ENCODE data around the gene SETDB1. TPM values are rescaled to one million over a fixed set of nuclear protein-coding genes. Genes with fewer than 3 reads are reported as not detected.
"Not testable (repeated sequence)": the region's sequence is repeated elsewhere in the genome, so short reads cannot be mapped to it uniquely, and the experiment has no call there.

Gene SETDB1
- total RNA-seq = 10 to 100 TPM; 25.0 to 61.9 (median 38.5) TPM

DNA sequence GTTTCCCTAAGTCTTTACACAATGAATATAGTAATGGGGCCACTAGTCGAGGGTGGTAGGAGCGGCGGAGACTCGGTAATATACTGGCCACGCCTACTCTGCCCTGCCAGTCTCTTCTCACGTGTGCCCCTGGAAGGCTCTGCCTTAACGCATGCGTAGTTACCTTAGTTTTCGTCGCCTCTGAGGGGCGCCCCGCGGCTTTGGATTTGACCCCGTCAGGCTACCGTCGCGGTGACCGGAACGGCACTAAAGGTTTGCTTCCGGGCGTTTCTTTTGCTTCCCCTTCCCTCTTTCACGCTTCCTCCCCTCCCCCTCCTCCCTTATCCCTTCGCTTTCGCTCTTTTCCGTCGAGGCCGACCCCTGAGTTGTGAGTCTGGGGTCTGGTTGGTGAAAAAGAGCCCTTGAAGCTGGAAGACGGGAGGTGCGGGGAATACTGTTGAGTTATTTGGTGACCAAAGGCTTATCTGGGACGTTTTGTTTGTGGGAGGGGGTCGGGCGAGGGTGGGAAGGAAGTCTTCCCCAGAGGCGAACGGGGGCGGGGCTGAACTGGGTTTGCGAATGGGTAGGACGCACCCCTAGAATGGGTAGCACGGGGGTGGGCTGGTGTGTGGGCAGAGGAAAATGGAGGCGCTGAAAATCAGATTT, at the start of gene SETDB1:
TSS of gene SETDB1 (plus strand) at position 267 of the 645 bp plus-strand sequence. CDS start 1,352 bp downstream, outside the sequence.
- peak within 1 kb of the TSS; percentile 73 for H3K4me3 ChIP-seq
- H3K4me1 ChIP-seq = peaks cover 25% of the 10 kb centered on the region
- peaks cover 37% of the 10 kb centered on the region for H3K36me3 ChIP-seq
- under 1% methylated on average over 39 of the region's 39 CpGs for WGBS
- no peaks in the 10 kb centered on the region for H3K9me3 ChIP-seq
- TF ChIP-seq POLR2A (IDR thresholded peaks at IDR 0.05) = peak in 1 of 2 donors; percentile 21
- TF ChIP-seq POLR2AphosphoS5 (IDR thresholded peaks at IDR 0.05) = peak in 2 of 3 donors; percentile 56 to 89
- TF ChIP-seq, protein P1, sequence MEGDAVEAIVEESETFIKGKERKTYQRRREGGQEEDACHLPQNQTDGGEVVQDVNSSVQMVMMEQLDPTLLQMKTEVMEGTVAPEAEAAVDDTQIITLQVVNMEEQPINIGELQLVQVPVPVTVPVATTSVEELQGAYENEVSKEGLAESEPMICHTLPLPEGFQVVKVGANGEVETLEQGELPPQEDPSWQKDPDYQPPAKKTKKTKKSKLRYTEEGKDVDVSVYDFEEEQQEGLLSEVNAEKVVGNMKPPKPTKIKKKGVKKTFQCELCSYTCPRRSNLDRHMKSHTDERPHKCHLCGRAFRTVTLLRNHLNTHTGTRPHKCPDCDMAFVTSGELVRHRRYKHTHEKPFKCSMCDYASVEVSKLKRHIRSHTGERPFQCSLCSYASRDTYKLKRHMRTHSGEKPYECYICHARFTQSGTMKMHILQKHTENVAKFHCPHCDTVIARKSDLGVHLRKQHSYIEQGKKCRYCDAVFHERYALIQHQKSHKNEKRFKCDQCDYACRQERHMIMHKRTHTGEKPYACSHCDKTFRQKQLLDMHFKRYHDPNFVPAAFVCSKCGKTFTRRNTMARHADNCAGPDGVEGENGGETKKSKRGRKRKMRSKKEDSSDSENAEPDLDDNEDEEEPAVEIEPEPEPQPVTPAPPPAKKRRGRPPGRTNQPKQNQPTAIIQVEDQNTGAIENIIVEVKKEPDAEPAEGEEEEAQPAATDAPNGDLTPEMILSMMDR (IDR thresholded peaks at IDR 0.05) = no peak
- TF ChIP-seq EP300 (IDR thresholded peaks at IDR 0.05) = no peak
- DNase-seq (ENCODE audit: low spot score in 2 of 2) = peak; percentile 96 to 97
- peak within 1 kb of the TSS; percentile 86 for H3K27ac ChIP-seq
- no peaks in the 10 kb centered on the region for H3K27me3 ChIP-seq

- WGBS = 98% methylated on average over 2 of the region's 2 CpGs
- not testable (repeated sequence) for H3K27me3 ChIP-seq; H3K36me3 ChIP-seq; H3K27ac ChIP-seq; H3K4me3 ChIP-seq; H3K9me3 ChIP-seq; DNase-seq (ENCODE audit: low spot score in 2 of 2)
- H3K4me1 ChIP-seq = peaks cover 18% of the 10 kb centered on the region
Measured at GRCh38 chr1:150878931-150879330, 47.2 kb upstream of the SETDB1 start.

DNA sequence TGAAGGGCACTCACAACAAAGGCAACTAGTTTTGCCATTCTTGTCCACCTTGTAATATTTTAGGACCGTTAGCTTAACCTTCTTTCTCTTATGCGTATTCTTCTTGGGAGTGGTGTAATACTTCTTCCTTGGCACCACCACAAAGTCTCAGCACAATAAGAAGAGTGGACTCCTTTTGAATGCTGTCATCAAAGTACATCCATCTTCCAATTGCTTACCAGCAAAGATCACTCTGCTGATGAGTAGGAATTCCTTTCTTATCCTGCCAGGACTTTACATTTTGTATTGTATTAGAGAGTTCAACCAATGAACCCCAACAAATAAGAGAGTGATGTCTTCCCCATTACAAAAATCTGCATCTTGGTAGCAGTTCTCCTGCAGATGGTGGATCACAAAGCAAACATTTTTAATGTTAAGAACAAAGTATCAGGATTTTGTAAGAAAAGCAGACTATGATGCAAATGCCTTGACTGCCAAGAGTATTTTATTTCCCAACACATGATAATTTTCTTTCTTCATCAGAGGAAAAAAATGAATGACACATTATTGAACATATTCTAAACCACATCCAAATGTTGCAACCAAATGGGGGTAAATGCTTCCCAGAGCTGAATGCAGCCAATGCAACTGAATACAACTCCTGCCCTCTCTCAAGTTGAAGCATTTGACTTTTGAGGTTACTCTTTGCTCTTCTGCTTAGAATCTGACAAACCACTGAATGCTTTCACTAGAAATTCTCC, 44.7 kb upstream of the SETDB1 start:
- peak overlapping the region; percentile 84 for H3K27ac ChIP-seq
- WGBS = 54% methylated on average over 2 of the region's 2 CpGs
- DNase-seq (ENCODE audit: low spot score in 2 of 2) = no peak
- peaks cover 12% of the 10 kb centered on the region for H3K4me1 ChIP-seq
- TF ChIP-seq POLR2AphosphoS5 (IDR thresholded peaks at IDR 0.05) = peak in 2 of 3 donors; percentile 56 to 82
- TF ChIP-seq, protein P1 (IDR thresholded peaks at IDR 0.05) = no peak
- TF ChIP-seq EP300 (IDR thresholded peaks at IDR 0.05) = no peak
- TF ChIP-seq POLR2A (IDR thresholded peaks at IDR 0.05) = no peak
- H3K27me3 ChIP-seq = no peaks in the 10 kb centered on the region
- H3K9me3 ChIP-seq = no peaks in the 10 kb centered on the region
- H3K36me3 ChIP-seq = no peaks in the 10 kb centered on the region
- H3K4me3 ChIP-seq = no peak overlapping the region

DNA sequence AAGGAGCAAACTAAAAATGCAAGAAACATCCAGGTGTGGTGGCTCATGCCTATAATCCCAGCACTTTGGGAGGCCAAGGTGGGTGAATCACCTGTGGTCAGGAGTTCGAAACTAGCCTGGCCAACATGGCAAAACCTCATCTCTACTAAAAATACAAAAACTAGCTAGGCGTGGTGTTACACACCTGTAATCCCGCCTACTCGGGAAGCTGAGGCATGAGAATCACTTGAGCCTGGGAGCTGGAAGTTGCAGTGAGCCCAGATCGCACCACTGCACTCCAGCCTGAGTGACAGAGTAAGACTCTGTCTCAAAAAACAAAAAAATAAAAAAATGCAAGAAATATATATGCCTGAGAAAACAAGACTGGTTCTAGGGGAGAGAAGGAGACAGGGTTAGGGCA, 43.0 kb upstream of the SETDB1 start:
- H3K4me1 ChIP-seq; H3K27me3 ChIP-seq; H3K36me3 ChIP-seq; H3K9me3 ChIP-seq; H3K4me3 ChIP-seq; DNase-seq (ENCODE audit: low spot score in 2 of 2): not testable (repeated sequence)
- WGBS = 90% methylated on average over 5 of the region's 5 CpGs
- peak overlapping the region; percentile 84 for H3K27ac ChIP-seq

DNA sequence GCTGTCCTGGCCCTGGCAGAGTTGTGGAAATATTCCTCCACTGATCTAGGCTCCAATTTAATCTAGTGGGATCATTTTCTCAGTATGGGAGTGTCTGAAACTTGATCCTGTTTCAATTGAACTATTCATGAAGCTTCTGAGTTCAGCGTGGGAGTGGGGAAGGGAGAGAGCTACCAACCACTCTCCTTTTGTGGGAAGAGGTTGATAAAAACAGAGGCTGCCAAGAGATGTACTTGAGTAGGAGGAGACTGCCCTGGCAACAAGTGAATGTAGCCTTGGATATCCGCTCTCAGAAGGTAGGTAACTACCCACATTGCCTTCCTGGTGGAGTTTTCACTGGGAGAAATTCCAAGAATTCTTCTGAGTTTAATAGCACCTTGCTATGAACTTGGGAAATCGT, 39.1 kb upstream of the SETDB1 start, which contains the start of gene CTXND2:
TSS of gene CTXND2 (plus strand) at position 119 of the 400 bp plus-strand sequence. CDS start 25,179 bp downstream, outside the sequence.
- H3K27me3 ChIP-seq = no peaks in the 10 kb centered on the region
- no peak within 1 kb of the TSS for H3K27ac ChIP-seq
- H3K4me1 ChIP-seq = peaks cover 5% of the 10 kb centered on the region
- no peak for DNase-seq (ENCODE audit: low spot score in 2 of 2)
- no peak for TF ChIP-seq POLR2A (IDR thresholded peaks at IDR 0.05)
- no peak for TF ChIP-seq EP300 (IDR thresholded peaks at IDR 0.05)
- TF ChIP-seq, protein P1 (IDR thresholded peaks at IDR 0.05) = no peak
- TF ChIP-seq POLR2AphosphoS5 (IDR thresholded peaks at IDR 0.05) = no peak
- 40% methylated on average over 3 of the region's 3 CpGs for WGBS
- no peaks in the 10 kb centered on the region for H3K36me3 ChIP-seq
- H3K4me3 ChIP-seq = no peak within 1 kb of the TSS
- no peaks in the 10 kb centered on the region for H3K9me3 ChIP-seq

DNA sequence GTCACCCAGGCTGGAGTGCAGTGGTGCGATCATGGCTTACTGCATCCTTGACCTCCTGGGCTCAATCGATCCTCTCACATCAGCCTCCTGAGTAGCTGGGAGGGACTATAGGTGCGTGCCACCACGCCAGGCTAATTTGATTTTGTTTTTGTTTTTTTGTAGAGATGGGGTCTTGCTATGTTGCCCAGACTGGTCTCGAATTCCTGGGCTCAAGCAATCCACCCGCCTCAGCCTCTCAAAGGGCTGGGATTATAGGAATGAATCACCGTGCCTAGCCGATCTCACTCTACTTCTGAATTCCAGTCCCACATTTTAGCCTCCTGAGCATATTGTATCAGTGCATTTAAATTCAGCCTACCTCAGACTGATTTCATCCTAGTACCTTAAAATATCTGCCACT, 37.4 kb upstream of the SETDB1 start:
- no peak for TF ChIP-seq POLR2AphosphoS5 (IDR thresholded peaks at IDR 0.05)
- no peak for TF ChIP-seq POLR2A (IDR thresholded peaks at IDR 0.05)
- TF ChIP-seq, protein P1 (IDR thresholded peaks at IDR 0.05) = no peak
- TF ChIP-seq EP300 (IDR thresholded peaks at IDR 0.05) = no peak
- Histone ChIP-seq H3K27me3 (no peaks in the 10 kb centered on the region), H3K4me3 (no peak overlapping the region), H3K4me1 (no peaks in the 10 kb centered on the region), H3K27ac (no peak overlapping the region), H3K9me3 (no peaks in the 10 kb centered on the region), H3K36me3 (no peaks in the 10 kb centered on the region)
- WGBS = 94% methylated on average over 8 of the region's 8 CpGs
- no peak for DNase-seq (ENCODE audit: low spot score in 2 of 2)
